Stimulated activated CD8-positive, alpha-beta memory T cell treated with anti-CD3 and anti-CD28 coated beads, Interleukin-7, amount 100 ng/mL, for 4 hours (primary cell): ENCODE data around the gene CCDC78.

Source experiments
- DNase-seq, 2 donors: peaks; one replicate each; pipeline ENCODE4 v3.0.0-alpha.2; 2020; ENCODE audit warnings: low read depth in 2 of 2

The CCDC78 gene

GRCh38 chr16:711548-712320 lies 14.5 kb downstream of the CCDC78 start:
- peak; percentile 45 to 66 for DNase-seq

GRCh38 chr16:711084-711483 lies 15.2 kb downstream of the CCDC78 start:
- no peak for DNase-seq

GRCh38 chr16:710500-711075 lies 15.7 kb downstream of the CCDC78 start:
- no peak for DNase-seq

GRCh38 chr16:709566-710499 lies 16.4 kb downstream of the CCDC78 start:
- DNase-seq: no peak

- no peak for DNase-seq
Observed at GRCh38 chr16:708959-709358, 17.3 kb downstream of the CCDC78 start.

- no peak for DNase-seq
Observed at GRCh38 chr16:708019-708418, 18.2 kb downstream of the CCDC78 start.

GRCh38 chr16:707062-707538 lies 19.1 kb downstream of the CCDC78 start:
- no peak for DNase-seq

- no peak for DNase-seq
Observed at GRCh38 chr16:706189-707061, 19.8 kb downstream of the CCDC78 start.

- no peak for DNase-seq
Observed at GRCh38 chr16:705431-706188, 20.6 kb downstream of the CCDC78 start, which contains the start of gene FBXL16. Gene FBXL16, minus strand, starts transcription at chr16:705801. Its CDS starts 8,396 bp downstream, at chr16:697405.

- no peak for DNase-seq
Observed at GRCh38 chr16:704552-705380, 21.5 kb downstream of the CCDC78 start.

- DNase-seq: no peak
Observed at GRCh38 chr16:704047-704446, 22.2 kb downstream of the CCDC78 start.

GRCh38 chr16:703406-703805 lies 22.8 kb downstream of the CCDC78 start:
- no peak for DNase-seq

GRCh38 chr16:702341-702740 lies 23.9 kb downstream of the CCDC78 start:
- DNase-seq: no peak

- DNase-seq: no peak
Observed at GRCh38 chr16:700684-701584, 25.3 kb downstream of the CCDC78 start.

- no peak for DNase-seq
Observed at GRCh38 chr16:698911-699671, 27.2 kb downstream of the CCDC78 start.

- peak in 1 of 2 donors; percentile 62 for DNase-seq
Observed at GRCh38 chr16:695355-696089, 30.7 kb downstream of the CCDC78 start.

GRCh38 chr16:694863-695354 lies 31.3 kb downstream of the CCDC78 start:
- DNase-seq: no peak
